AML-193 (cell line): ENCODE data around the gene ADAMTS1.

Experiments used
- DNase-seq, 2 experiments: peaks; one replicate each; lab custom pipeline; 2025; lab: John Stamatoyannopoulos, UW

The ADAMTS1 gene

DNA sequence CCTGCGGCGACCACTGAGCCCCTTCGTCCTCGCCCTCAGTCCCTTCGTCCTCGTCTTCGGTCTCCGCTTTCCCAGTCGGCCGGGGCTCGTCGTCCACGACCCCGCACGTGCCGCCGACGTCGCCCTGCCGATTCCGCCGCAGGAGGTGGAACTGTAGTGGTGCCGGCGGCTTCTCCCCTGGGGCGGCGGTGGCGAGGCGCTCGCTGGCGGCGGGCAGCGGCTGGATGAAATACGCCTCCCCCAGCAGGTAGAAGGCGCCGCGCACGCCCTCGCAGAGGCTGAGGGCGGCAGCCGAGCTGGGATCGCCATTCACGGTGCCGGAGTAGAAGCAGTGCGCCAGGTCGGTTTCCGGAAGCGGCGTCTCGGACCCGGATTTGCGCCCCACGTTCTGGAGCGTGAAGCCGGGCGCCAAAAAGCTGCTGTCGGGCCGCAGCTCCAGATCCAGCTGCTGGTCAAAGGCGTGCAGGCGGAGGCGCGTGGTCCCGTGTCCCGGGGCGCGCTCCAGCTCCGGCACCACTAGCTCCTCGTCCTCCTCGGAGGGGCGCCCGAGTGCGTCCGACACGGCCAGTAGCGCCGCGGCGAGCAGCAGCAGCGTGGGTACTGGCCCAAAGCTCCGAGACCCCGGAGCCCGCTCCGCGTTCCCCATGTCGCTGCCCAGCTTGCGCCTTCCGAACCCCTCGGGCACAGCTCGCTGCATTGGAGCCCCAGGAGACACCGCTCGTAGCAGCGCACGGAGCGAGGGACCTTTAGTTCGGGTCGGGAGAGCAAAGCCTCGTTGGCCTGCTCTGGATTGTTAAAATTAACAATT, 747 bp downstream of the ADAMTS1 start:
- DNase-seq: no peak

DNA sequence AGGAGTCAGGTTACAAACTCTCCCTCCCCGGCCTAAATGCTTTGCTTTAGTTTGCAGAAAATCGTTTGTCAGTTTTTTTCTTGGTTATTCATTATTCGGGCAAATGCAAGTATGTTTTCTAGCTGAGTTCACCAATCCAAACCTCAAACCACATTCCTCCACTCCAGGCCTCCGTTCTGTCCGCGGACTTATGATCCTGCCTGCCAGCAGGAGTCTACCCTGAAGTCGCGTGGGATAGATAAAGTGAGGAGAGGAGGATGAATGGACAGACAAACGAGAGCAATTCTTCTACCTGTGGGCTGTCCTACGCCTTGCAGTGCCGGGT, 1.3 kb downstream of the ADAMTS1 start:
- DNase-seq: no peak

DNA sequence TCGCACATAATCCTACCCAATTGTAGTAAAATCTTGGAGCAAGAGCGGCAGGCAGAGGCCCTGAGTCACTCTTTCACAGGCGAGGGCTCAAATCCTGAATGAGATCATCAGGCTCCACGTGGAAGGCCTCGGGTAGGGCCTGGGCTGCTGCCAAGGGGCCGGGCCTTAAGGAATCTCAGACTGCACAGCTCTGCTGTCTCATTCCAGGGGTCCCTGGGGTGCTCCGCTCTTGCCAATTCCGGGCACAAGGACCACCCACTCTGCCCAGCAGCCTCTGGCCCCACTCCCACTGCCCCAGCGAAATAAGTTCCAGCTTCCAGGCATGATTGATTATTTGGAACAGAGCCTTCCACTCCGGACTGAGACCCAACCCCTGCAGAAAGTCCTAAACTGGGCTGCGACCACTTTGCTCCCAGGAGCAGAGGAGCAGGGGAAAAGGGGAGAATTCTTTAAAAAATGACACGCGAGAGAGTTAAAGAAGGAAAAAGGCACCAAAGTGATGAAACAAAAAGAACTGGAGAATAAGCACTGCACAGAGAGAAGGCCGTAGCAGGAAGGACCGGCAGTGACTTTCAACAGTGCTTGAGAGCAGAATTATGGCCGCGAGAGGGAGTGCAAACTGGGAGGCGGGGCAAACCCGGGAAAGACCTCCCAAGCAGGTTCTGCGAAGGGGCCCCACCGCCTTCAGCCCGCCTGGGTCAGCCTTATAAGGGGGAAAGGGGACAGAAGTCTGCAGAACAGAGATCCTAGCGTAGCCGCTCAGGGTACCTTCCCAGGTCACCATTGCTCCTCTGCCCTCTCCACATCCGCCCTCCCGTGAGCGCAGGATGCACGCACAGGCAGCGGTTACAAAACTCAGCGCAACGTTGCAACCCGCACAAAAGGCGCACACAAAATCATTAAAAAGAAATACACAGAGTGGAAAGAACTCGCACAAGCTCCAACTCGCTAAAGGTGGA, 2.0 kb downstream of the ADAMTS1 start:
- DNase-seq: no peak

DNA sequence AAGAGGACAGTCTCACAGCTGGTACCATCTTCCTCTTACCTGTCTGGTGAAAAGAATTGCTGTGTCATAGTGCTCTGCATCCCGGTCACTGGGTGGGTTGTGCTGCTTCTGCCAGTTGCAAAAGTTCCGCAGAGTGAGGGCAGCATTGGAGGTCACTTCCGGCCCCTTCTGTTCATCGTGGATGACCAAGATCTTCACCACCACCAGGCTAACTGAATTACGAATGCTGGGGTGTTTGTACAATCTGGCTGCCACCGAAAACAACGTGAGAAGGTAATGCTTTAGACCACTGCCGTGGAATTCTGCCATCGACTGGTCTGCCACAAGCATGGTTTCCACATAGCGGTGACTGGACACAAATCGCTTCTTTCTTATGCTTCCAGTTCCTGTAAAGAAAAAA, 2.9 kb downstream of the ADAMTS1 start:
- DNase-seq: no peak

DNA sequence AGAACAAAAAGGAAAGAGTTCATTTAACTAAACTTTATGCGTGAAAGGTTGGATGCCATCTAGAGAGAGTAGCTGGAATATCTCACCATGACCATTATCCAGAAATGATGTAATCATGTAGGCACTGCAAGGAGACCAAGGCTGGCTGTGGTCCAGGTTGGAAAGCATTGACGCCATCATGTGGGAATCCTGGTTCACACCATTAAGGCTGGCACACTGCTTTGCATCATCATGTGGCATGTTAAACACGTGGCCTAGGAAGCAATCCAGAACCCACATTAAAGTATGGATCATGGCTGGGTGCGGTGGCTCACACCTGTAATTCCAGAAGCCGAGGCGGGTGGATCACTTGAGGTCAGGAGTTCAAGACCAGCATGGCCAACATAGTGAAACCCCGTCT, 4.3 kb downstream of the ADAMTS1 start:
- DNase-seq: no peak

DNA sequence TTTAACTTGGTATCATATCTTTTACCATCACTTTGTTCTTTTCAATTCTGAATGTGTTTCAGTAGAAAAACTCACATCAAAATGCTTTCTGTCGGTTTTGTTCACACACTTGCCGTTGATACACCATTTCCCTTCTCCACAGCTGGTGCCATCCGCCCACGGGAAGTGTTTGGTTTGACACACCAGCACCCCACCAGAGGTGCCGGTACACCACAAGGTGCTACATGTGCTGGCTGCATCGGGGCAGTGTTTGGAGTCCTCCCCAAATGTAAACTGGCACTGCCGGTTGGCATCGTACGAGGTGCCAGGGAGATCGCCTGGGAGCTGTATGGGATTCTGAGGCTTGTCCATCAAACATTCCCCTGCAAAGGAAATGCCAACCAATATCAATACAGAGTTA, 5.0 kb downstream of the ADAMTS1 start:
- DNase-seq: no peak

DNA sequence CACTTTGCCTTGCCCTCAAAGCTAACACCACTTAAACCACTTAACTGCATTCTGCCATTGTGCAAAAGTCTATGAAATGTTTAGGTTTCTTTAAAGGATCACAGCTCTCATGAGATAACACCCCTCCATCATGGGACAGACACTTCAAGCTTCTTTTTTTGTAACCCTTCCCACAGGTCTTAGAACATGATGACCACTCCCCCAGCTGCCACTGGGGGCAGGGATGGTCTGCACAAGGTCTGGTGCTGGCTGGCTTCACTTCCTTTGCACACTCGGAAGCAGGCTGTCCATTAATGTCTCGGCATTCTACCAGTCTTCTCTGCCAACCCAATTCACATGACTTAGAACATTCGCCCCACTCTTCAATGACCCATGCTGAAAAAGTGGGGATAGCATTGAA, 7.7 kb downstream of the ADAMTS1 start:
- DNase-seq: no peak

DNA sequence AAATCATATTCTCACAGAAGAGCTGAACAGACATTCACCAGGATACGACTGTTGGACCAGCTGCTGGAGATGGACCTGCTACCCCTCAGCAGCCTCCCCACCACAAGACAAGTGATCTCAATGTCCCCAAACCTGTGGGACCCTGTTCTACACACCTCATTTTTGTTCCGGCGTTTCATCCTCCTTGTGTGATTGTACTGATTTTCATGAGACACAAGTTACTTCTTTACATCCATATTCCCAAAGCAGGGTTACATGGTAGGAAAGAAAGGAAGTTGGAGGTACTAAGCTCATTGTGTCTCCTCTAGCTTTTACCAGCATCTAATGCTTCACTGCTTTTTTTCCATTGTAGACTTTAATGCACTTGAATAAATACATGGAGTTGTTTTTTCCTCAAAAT, 8.7 kb downstream of the ADAMTS1 start:
- no peak for DNase-seq

DNA sequence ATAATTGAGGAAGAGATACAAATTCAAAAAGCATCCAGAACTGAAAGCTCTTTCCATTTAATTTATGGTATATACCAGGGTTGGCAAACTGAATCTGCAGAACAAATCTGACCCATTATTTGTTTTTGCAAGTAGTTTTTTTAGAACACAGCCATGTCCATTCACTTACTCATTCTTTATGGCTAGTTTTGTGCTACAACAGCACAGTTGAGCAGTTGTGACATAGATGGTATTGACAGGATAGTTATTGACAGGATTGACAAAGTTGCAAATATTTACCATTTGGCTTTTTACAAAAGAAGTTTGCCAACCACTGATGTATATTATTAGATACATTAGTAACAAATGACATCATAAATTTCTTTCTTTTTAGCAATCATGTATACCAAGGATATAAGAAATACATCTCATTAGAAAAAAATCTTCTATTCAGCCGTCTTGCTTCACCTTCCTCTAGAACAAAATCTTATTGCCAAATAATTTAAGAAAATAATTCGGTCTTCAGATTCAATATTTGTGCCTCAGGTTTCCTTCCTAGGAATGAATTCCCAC, 9.4 kb downstream of the ADAMTS1 start:
- no peak for DNase-seq

DNA sequence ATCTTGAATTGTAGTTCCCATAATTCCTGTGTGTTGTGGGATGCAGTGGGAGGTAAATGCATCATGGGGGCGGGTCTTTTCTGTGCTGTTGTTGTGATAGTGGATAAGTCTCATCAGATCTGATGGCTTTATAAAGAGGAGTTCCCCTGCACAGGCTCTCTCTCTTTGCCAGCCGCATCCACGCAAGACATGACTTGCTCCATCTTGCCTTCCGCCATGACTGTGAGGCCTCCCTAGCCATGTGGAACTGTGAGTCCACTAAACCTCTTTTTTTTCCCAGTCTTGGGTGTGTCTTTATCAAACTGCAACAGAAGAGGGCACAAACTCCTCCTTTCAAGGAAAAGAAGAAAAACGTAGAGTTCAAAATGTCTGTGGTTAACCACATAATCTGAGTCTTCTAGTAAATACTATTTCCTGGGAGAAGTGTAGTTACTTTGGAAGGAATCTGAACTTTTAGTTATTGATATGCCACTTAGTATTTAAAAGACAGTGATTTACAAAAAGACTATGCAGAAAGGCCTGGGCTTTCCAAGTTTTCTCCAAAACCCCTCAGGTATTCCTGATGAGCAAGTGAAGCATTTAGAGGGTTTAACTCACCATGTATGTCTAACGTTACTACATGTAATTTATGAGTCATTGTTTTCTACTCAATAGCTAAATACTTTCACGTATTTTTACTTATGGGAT, 10.0 kb downstream of the ADAMTS1 start:
- no peak for DNase-seq

DNA sequence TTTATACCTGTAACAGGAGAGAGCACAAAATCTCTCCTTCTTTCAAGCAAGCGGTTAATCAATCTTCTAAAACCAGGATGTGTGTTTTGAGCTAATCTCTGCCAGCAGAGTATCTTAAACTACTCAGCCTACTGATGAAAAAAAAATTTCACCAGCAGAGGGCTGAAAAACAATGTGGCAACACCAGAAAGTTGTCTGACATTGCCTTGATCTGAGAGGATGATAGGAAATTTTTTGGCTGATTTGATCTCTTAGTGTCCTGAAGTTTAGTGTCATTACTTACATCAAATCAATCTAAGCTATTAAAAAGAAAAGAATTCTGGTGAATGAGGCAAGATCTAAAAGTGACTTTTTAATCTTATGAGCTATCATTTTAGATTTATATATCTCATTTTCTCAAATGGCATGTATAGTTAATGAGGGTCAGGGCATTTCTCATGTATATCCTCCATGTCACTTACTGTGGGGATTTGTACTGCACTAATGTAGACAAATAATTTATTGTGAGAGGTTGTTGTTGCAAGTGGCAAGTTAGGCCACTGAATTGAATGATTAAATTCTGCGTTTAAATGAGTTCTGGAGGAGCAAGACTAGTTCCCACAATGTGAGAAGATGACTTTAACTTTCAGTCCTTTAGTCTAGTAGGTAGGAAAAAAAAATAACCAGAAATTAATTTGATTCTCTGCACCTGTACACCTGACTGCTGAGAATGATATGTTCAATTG, 10.9 kb downstream of the ADAMTS1 start:
- no peak for DNase-seq

DNA sequence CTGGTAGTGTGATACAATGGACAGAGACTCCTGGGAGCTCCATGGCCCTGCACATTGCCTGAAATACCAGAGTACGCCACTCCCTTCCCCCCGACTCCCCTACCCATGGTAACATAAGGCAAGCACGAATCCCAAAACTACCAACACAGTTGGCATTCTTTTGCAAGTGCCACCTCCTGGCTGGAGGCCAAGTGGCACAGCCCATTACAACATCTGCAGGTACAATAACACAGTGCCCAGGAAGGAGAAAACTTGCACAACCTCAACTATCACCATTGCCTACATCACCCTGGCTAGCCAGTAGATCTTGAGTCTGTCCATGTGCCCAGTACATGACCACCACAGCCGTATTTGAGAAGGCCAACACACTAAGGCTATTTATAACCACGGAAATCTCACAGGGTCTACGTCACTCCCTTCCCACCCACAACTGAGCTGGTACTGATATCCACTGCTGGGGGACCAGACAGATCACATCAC, 11.7 kb downstream of the ADAMTS1 start:
- no peak for DNase-seq

DNA sequence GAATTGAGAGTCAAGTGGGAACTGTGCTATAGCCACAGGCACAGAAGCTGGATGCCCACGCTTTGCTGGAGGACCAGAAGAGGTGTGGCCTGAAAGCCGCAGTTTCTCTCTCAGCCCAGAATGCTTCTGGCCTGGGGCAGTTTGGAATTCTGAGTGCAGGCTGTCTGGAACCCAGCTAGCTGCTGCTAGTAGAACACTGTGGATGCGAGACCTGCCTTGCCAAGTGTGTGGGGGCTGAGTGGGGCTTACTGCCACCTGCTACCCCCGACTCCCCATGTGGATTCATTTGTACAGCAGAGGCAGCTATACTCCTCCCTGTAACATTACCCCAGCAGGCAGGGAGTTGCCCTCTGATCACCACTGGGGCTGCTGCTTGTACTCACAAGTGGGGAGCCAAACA, 12.2 kb downstream of the ADAMTS1 start:
- DNase-seq: no peak

DNA sequence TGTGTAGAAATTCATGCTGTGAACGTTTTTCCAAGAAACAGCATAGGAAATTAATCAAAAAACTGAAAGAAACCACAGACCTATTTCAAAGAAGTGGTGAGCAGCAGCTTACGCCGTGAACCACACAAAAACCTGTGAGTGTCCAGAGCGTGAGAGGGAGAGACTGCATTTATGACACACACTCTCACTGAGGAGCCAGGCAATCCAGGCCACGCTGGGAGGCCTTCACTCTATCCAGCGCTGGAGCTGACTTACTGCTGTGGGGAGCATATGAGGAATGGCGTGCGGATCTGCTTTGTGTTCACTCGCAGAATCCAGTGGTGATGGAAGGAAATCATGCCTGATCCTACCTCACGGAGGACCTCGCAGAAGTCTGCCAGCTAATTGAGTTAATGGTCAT, 12.7 kb downstream of the ADAMTS1 start:
- no peak for DNase-seq

DNA sequence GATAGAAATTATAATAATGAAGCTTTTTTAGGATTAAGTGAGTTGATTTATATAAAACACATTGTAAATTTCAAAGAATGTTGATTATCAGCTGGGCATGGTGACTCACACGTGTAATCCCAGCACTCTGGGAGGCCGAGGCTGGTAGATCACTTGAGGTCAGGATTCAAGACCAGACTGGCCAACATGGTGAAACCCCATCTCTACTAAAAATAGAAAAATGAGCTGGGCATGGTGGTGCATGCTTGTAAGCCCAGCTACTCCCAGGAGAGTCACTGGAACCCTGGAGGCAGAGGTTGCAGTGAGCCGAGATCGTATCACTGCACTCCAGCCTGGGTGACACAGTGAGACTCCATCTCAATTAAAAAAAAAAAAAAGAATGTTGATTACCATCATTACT, 18.4 kb downstream of the ADAMTS1 start:
- no peak for DNase-seq

DNA sequence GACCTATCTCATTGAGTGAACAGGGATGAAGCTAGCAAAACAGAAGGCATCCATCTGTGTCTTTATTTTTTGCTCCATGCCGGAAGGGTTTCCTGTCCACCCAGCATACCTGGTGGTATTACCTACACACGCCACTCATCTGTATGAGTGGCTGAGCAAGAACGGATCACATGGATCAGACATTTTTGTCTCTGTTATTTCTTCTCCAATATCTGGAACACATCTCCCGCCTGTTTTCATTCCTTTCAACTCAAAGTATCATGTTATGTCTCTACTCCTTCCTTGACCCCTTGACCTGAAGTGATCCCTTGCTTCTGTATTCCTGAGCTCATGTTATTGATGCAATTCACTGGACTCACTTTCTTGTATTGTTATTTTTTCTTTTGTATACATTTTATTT, 24.7 kb downstream of the ADAMTS1 start:
- DNase-seq: no peak

DNA sequence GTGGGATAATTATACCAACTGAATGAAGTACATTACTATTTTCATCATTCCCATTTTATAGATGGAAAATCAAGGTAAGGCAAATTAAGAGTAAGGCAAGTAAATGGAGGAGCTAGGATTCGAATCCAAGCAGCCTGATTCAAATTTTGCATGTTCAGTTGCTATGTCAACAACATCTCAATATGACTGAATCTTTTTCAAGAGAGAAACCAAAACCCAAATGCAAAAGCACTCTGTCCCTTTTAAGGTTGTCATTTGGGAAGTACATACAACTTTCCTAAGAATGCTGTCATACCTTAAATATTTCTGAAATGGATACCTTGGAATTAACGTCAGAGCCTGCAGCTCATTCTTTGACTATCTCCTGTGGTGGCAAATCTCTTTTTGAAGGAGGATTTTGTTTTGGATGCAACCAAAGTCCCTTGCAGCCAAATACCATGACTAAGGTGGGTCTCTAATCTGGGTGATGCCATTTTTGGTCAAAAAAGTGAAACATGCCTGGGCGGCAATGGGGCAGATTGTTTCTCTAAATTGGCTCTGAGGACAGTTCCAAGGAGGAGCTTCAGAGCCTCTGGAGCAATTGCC, 25.4 kb downstream of the ADAMTS1 start:
- no peak for DNase-seq

DNA sequence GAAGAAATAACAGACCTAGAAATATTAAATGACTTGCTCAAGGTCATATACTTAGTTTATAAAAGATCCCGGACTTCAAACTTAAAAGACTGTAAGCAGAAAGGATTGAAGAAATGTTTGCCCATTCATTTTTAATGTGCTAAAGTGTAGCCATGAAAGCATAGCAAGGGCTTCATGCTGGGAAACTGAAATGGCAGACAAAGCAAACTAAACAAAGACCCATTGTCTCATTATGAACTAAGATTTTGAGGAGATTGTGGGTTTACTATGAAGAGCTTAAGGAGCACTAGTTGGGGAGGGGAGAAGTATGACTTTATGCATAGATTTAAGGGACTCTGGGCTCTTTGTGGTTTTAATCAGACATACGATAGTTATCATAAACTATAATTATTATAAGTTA, 26.3 kb downstream of the ADAMTS1 start:
- DNase-seq: no peak

DNA sequence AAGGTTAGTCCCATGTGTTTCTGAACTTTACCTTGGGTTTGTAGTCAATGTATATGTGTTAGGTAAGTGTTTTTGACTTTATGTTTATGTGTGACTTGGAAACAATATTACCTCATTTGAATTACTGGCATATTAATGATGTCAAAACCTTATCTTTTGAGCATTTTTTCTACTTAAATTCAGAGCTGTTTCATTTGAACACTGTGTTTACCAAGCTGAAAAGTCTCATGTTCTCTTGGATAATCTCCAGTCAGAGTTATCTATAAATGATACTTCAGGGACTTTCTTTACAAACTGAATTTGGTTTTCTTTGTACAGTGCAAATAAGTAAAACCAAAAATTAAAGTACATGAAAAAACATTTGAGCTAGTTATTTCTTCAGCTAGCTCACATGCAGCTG, 30.0 kb downstream of the ADAMTS1 start:
- DNase-seq: no peak

DNA sequence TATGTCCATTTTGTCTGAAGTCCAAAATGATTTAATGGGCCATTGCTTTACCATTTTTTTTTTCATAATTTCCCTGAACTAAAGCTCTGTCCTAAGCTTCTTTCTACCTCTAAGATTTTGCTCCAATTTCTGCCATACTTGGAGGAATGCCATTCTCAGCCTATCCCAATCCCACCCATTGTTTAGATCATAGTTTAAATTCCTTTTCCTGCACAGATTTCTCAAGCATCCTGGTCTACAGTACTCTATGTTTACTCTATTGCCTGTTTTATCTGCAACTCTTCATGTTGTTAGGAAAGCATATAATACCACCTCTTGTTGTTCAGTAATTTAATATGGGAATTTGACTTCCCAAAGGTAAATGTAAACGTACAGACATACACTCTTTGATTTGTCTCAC, 30.8 kb downstream of the ADAMTS1 start:
- no peak for DNase-seq

DNA sequence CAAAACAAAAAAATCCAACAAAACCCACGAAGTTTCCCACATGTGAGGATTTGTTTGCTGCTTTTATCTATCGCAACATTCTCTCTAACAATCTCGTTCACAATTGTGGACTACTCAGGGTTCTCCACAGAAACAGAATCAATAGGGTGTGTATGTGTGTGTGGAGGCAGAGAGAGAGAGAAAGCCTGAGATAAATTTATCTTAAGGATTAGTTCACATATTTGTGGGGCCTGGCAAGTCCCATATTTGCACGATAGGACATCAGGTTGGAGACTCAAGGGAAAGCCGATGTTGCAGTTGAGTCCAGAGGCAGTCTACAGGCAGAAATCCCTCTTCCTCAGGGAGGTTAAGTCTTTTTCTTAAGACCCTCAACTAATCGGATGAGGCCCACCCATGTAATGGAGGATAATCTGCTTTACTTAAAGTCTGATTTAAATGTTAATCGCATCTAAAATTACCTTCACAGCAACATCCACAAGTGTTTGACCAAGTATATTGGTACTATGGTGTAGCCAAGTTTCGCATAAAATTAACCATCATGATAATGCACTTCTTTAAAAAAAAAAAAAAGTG, 31.7 kb downstream of the ADAMTS1 start:
- DNase-seq: no peak
